SK-N-SH (cell line): ENCODE results near the gene PRDX5.

Experiments used
- EZH2phosphoT487 ChIP-seq: fragments of 200-600 bp; sonication (generic); IDR thresholded peaks from 2 replicates; pipeline ENCODE4 v1.6.1; 2017; ENCODE audit warnings: low read depth, mixed run types, mild to moderate bottlenecking, antibody characterized with exemption, moderate library complexity, borderline replicate concordance
- FOSL2 ChIP-seq: IDR thresholded peaks from 2 replicates; pipeline ENCODE4 v1.4.0; 2012; ENCODE audit warnings: low read depth, mild to moderate bottlenecking, moderate library complexity, borderline replicate concordance
- IRF3 ChIP-seq: fragments of 150-350 bp; IDR thresholded peaks from 2 replicates; pipeline ENCODE4 v1.6.1; 2016; ENCODE audit warnings: mild to moderate bottlenecking, low read depth, low read length
- MXI1 ChIP-seq: IDR thresholded peaks from 2 replicates; pipeline ENCODE4 v1.6.1; 2012; ENCODE audit warnings: mild to moderate bottlenecking, low read depth, low read length, improper control_type of control experiment
- NFIC ChIP-seq: IDR thresholded peaks from 2 replicates; pipeline ENCODE4 v1.4.0; 2012; ENCODE audit warnings: borderline replicate concordance
- NRF1 ChIP-seq: IDR thresholded peaks from 2 replicates; pipeline ENCODE4 v1.6.1; 2012; ENCODE audit warnings: low read depth, mild to moderate bottlenecking, low read length
- POLR2AphosphoS5 ChIP-seq: IDR thresholded peaks from 2 replicates; pipeline ENCODE4 v1.6.1; 2012; ENCODE audit warnings: low read depth, low read length
- RAD21 ChIP-seq: IDR thresholded peaks from 2 replicates; pipeline ENCODE4 v1.6.1; 2012; ENCODE audit warnings: mild to moderate bottlenecking, low read length
- RCOR1 ChIP-seq: fragments of 150-350 bp; IDR thresholded peaks from 2 replicates; pipeline ENCODE4 v1.6.1; 2017; ENCODE audit warnings: antibody characterized with exemption, low read length
- RFX5 ChIP-seq: IDR thresholded peaks from 2 replicates; pipeline ENCODE4 v1.6.1; 2012; ENCODE audit warnings: mild to moderate bottlenecking, improper control_type of control experiment, low read length
- YY1 ChIP-seq: IDR thresholded peaks from 2 replicates; pipeline ENCODE4 v1.4.0; 2012; ENCODE audit warnings: low read depth, mild to moderate bottlenecking
- TF ChIP-seq, protein P1 (sequence below): fragments of 200-600 bp; sonication (generic); IDR thresholded peaks from 2 replicates; pipeline ENCODE4 v1.6.1; 2017; ENCODE audit warnings: antibody characterized with exemption, mild to moderate bottlenecking, moderate library complexity
- TF ChIP-seq, protein P2 (sequence below): fragments of 150-350 bp; IDR thresholded peaks from 2 replicates; pipeline ENCODE4 v1.6.1; 2017; ENCODE audit warnings: antibody characterized with exemption, low read length, low read depth, borderline replicate concordance
- TF ChIP-seq, protein P3 (sequence below): IDR thresholded peaks from 2 replicates; pipeline ENCODE4 v1.4.0; 2012; ENCODE audit warnings: low read depth

DNA sequence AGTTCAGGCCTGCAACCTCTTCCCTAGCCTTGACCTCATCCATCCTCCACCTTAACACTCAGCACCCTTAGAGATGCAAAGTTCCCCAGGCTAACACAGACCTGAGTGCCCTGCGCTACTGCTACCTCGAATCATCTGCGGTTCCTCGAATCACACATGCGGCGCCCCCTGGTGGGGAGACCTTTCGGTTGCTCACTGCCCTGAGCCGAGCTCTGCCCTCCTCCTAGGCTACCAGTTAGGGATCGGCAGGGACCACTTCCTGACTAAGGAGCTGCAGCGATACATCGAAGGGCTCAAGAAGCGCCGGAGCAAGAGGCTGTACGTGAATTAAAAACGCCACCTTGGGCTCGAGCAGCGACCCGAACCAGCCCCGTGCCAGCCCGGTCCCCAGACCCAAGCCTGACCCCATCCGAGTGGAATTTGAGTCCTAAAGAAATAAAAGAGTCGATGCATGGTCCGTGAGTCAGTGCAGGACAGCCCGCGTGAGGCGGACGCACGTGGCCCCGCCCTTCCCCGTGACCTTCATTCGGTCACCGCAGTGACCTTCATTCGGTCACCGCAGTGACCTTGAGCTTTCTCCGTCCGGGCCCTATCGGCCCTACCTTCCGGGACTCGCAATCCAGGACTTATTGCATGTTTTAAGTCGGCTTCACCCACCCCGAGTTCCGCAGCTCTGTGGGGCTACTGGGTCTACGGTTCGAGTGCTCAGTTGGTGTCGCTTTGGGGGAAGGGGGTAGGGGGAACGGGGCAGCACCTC lies 13.4 kb upstream of the PRDX5 start:
- TF ChIP-seq, protein P1, sequence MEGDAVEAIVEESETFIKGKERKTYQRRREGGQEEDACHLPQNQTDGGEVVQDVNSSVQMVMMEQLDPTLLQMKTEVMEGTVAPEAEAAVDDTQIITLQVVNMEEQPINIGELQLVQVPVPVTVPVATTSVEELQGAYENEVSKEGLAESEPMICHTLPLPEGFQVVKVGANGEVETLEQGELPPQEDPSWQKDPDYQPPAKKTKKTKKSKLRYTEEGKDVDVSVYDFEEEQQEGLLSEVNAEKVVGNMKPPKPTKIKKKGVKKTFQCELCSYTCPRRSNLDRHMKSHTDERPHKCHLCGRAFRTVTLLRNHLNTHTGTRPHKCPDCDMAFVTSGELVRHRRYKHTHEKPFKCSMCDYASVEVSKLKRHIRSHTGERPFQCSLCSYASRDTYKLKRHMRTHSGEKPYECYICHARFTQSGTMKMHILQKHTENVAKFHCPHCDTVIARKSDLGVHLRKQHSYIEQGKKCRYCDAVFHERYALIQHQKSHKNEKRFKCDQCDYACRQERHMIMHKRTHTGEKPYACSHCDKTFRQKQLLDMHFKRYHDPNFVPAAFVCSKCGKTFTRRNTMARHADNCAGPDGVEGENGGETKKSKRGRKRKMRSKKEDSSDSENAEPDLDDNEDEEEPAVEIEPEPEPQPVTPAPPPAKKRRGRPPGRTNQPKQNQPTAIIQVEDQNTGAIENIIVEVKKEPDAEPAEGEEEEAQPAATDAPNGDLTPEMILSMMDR: peak; percentile 96
- TF ChIP-seq RAD21: peak; percentile 64
- TF ChIP-seq NRF1: no peak
- peak; percentile 56 for TF ChIP-seq POLR2AphosphoS5
- TF ChIP-seq, protein P2, sequence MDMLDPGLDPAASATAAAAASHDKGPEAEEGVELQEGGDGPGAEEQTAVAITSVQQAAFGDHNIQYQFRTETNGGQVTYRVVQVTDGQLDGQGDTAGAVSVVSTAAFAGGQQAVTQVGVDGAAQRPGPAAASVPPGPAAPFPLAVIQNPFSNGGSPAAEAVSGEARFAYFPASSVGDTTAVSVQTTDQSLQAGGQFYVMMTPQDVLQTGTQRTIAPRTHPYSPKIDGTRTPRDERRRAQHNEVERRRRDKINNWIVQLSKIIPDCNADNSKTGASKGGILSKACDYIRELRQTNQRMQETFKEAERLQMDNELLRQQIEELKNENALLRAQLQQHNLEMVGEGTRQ: no peak
- TF ChIP-seq EZH2phosphoT487: no peak
- peak; percentile 57; the same call in 1 of the 2 replicates for TF ChIP-seq MXI1
- TF ChIP-seq RCOR1: peak; percentile 21
- no peak for TF ChIP-seq YY1
- no peak for TF ChIP-seq NFIC
- TF ChIP-seq FOSL2: no peak
- TF ChIP-seq, protein P3, sequence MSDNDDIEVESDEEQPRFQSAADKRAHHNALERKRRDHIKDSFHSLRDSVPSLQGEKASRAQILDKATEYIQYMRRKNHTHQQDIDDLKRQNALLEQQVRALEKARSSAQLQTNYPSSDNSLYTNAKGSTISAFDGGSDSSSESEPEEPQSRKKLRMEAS: peak; percentile 79
- no peak for TF ChIP-seq IRF3
- TF ChIP-seq RFX5: no peak
